Measurements from ENCODE around the gene LRCH3. TPM values are rescaled to one million over a fixed set of nuclear protein-coding genes. Genes with fewer than 3 reads are reported as not detected.
A peak's percentile ranks its signal among the peaks of the same experiment; 100 is the strongest.

LRCH3 gene
- total RNA-seq, 1 experiment from 2014 or later: 56.4 TPM

DNA sequence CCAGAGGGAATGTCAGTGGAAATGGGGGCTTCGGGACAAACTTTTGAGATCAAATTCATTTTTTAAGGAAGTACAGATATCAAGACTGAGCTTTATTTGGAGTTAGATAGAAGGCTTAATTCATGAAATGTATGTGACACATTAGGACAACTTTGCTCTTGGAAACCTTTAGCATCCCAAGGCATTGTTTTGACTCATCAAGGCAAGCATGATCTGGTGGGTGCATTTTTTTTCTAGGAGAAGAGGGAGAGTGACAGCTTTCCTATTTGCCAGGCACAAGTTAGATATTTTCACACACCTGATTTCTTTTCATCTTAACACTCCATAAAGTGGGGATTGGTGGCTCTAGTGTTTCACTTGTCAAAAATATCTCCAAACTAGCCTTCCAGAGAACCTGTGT, 97.5 kb downstream of the LRCH3 start:
- TF ChIP-seq, protein P1, sequence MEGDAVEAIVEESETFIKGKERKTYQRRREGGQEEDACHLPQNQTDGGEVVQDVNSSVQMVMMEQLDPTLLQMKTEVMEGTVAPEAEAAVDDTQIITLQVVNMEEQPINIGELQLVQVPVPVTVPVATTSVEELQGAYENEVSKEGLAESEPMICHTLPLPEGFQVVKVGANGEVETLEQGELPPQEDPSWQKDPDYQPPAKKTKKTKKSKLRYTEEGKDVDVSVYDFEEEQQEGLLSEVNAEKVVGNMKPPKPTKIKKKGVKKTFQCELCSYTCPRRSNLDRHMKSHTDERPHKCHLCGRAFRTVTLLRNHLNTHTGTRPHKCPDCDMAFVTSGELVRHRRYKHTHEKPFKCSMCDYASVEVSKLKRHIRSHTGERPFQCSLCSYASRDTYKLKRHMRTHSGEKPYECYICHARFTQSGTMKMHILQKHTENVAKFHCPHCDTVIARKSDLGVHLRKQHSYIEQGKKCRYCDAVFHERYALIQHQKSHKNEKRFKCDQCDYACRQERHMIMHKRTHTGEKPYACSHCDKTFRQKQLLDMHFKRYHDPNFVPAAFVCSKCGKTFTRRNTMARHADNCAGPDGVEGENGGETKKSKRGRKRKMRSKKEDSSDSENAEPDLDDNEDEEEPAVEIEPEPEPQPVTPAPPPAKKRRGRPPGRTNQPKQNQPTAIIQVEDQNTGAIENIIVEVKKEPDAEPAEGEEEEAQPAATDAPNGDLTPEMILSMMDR (conservative IDR thresholded peaks at IDR 0.05): no peak
- Histone ChIP-seq H3K23me2 (ENCODE audit: insufficient read length, low read depth, low read length, poor library complexity, severe bottlenecking) (no peaks in the 10 kb centered on the region), H2BK15ac (ENCODE audit: low read depth, low read length) (no peak overlapping the region), H3K79me1 (ENCODE audit: insufficient read depth, low read depth, low read length, poor library complexity, severe bottlenecking) (no peaks in the 10 kb centered on the region), H3K27ac (ENCODE audit: insufficient read length, low read depth, low read length) (no peak overlapping the region), H2BK12ac (ENCODE audit: insufficient read length, low read depth, low read length) (no peak overlapping the region), H3K27me3 (ENCODE audit: insufficient read depth, low read length) (no peaks in the 10 kb centered on the region), H3K4ac (ENCODE audit: low read depth, low read length) (no peak overlapping the region), H3T11ph (ENCODE audit: low read length) (no peak overlapping the region), H3K9ac (ENCODE audit: extremely low read depth, insufficient read length, low read length) (no peak overlapping the region), H3K18ac (ENCODE audit: insufficient read length, low read depth, low read length) (no peak overlapping the region), H3K79me2 (ENCODE audit: insufficient read depth, low read length) (no peaks in the 10 kb centered on the region), H3K56ac (ENCODE audit: insufficient read length, low read depth, low read length) (no peak overlapping the region), H3K4me2 (ENCODE audit: insufficient read depth, insufficient read length, low read length) (no peak overlapping the region), H3K9me3 (ENCODE audit: control insufficient read depth, low read depth, low read length) (no peaks in the 10 kb centered on the region), H4K8ac (replicated peaks; ENCODE audit: insufficient read length, low read depth, low read length) (no peak overlapping the region), H2BK20ac (ENCODE audit: low read depth, low read length, poor library complexity, severe bottlenecking) (no peak overlapping the region), H4K5ac (ENCODE audit: insufficient read length, low read depth, low read length) (no peak overlapping the region), H3K23ac (ENCODE audit: insufficient read length, low read depth, low read length) (no peak overlapping the region), H2BK120ac (ENCODE audit: low read depth, low read length, poor library complexity, severe bottlenecking) (no peak overlapping the region), H3K4me1 (ENCODE audit: insufficient read depth, low read length) (no peaks in the 10 kb centered on the region), H2AFZ (ENCODE audit: low read length) (no peak overlapping the region), H3K14ac (ENCODE audit: insufficient read depth, low read length) (no peak overlapping the region), H2AK5ac (ENCODE audit: insufficient read length, low read length) (no peak overlapping the region), H2BK5ac (ENCODE audit: insufficient read length, low read length) (no peak overlapping the region), H4K20me1 (ENCODE audit: control insufficient read depth, insufficient read depth, insufficient read length) (no peaks in the 10 kb centered on the region), H4K91ac (ENCODE audit: insufficient read length, low read depth, low read length) (no peak overlapping the region)
- H3K36me3 Mint-ChIP-seq (ENCODE audit: insufficient read depth in 1 of 3, low read depth in 3 of 3): peaks cover 7 to 20% (median 18%) of the 10 kb centered on the region in 3 experiments; a peak in 6 of 7 replicates
- H3K4me1 Mint-ChIP-seq: peaks cover 18 to 23% of the 10 kb centered on the region in 2 experiments
- DNase-seq: no peak
- H3K27me3 Mint-ChIP-seq (ENCODE audit: low read depth): no peaks in the 10 kb centered on the region; the same call in 1 of the 2 replicates
- no peaks in the 10 kb centered on the region for H3K9me3 Mint-ChIP-seq
- WGBS (ENCODE audit: extremely low coverage, insufficient read length, low lambda C conversion rate): no CpG with 5 or more reads among the region's 1 CpG
- H3K27ac Mint-ChIP-seq: peak overlapping the region in 1 of 3 experiments; percentile 13; a peak in 1 of 7 replicates
- H3K4me3 Mint-ChIP-seq: no peak overlapping the region
